LHCN-M2 (cell line): Measurements from ENCODE around the gene WDR20. TPM values are rescaled to one million over a fixed set of nuclear protein-coding genes. Genes with fewer than 3 reads are reported as not detected.
"Not testable (repeated sequence)": the region's sequence is repeated elsewhere in the genome, so short reads cannot be mapped to it uniquely, and the experiment has no call there.

Experiments
- DNase-seq: peaks from one replicate; pipeline ENCODE4 v3.0.0-alpha.2; 2012; ENCODE audit warnings: low read depth
- total RNA-seq: library from RNA; depleted of rRNA; stranded (reverse); fragments of >200 nt; gene quantifications from 2 replicates; pipeline ENCODE4 v1.2.3, GENCODE V29; 2014

Gene WDR20
- total RNA-seq, 1 experiment from 2014 or later, result 21.1 TPM

DNA sequence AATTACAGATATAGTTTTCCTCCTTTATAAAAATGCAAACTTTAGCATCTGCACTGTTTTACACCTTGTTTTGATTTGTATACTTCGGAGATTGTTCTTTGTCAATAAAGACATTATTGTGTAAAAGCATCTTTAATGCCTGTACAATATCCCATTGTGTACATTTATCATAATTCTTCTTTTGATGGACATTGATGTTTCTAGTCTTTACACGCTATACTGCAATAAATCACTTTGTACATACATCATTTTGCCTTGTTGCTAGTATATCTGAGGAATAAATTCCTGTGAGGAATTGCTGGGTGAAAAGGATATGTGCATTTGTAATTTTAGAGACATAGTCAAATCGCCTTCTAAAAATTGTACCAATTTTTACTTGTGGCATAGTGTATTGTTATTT is 30.4 kb downstream of the WDR20 start:
- no peak for DNase-seq

GRCh38 chr14:102171173-102172020 is 31.7 kb downstream of the WDR20 start:
- no peak for DNase-seq

DNA sequence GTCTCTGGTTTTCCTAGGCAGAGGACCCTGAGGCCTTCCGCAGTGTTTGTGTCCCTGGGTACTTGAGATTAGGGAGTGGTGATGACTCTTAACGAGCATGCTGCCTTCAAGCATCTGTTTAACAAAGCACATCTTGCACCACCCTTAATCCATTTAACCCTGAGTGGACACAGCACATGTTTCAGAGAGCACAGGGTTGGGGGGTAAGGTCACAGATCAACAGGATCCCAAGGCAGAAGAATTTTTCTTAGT is 32.2 kb downstream of the WDR20 start:
- not testable (repeated sequence) for DNase-seq

DNA sequence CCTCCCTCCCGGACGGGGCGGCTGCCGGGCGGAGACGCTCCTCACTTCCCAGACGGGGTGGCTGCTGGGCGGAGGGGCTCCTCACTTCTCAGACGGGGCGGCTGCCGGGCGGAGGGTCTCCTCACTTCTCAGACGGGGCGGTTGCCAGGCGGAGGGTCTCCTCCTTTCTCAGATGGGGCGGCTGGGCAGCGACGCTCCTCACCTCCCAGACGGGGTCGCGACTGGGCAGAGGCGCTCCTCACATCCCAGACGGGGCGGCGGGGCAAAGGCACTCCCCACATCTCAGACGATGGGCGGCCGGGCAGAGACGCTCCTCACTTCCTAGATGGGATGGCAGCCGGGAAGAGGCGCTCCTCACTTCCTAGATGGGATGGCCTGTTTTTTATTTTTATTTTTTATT is 33.0 kb downstream of the WDR20 start:
- DNase-seq, result not testable (repeated sequence)

GRCh38 chr14:102177161-102177560 is 37.5 kb downstream of the WDR20 start:
- DNase-seq, result no peak

- no peak for DNase-seq
Observed at GRCh38 chr14:102178806-102179205, 39.1 kb downstream of the WDR20 start.

- DNase-seq, result peak; percentile 51
Observed at GRCh38 chr14:102180248-102180998, 40.7 kb downstream of the WDR20 start.

DNA sequence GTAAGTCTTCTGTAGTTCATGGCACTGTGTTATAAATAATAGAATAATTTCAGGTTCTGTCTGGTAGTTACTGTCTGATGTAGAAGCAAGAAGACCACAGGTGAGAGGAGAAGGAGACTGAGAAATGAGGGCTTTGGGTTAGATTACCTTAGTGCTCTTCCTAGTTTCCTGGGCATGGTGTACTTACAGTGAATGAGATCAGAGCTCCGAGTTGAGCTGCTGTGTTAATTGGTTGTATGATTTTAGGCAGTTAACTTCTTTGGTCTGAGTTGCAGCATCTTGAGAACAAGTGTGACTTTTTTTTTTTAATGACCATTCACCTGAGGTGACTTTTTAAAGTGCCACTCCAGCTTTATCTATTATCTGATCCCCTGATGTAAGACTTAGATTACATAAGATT is 41.5 kb downstream of the WDR20 start:
- no peak for DNase-seq

GRCh38 chr14:102182190-102182589 is 42.5 kb downstream of the WDR20 start:
- peak; percentile 93 for DNase-seq

DNA sequence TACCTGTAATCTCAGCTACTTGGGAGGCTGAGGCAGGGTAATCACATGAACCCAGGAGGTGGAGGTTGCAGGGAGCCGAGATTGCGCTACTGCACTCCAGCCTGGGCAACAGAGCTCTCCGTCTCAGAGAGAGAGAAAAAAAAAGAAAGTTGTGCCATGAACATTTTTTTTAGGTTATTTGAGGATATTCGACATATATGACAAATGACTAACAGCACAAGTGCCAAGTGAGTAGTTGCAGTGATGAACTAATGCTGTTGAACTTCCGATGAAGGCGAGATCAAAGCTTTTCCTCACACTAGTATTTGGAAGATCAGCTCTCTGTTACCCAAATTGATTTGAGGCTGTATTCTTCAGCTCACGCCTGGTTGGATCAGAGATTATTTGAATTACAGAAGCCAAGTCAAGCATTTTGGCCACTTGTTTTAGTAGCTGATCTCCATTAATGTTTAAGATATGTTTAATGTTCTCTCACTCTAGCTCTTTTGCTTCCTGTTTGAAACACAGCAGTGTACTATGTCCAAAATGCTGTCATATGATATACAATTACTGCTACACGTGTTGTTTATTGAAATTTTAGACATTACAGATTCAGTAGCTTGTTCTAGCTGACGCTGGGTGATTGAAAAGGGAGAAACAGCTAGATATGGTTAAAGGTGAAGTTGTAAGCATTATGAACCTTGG is 43.4 kb downstream of the WDR20 start:
- no peak for DNase-seq

- DNase-seq, result no peak
Observed at GRCh38 chr14:102183886-102184285, 44.2 kb downstream of the WDR20 start.

DNA sequence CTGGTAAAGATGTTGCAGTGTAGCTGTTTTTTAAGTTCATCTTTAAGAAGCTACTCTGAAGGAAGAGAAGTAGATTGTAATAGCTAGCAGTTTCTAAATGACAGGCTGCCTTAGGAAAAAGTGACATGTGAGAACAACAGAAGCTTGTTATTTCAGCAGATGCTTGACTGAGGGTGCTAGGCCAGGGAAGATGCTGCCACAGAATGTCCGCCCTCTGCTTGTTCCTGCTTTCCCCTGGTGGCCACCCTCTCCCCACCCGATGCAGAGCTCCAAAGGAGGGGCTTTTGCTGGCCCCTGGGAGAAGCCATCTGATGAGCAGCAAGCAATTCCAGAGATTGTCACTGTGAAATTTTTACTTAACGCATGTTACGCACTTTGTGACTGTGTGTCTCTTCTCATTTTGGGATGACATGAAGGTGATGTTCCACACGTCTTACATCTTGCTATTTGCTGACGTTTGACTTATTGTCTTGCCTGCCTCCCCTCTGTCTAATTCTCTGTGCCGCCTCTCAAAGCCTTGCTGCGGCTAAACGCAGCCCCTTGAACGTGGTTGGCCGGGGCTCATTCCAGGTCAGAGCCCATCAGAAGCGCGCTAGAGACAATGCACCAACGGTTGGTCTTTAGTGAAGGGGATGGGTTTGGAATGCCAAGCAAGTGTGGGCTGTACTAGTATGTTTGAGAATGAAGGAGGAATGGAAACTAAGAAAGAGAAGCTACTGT is 44.8 kb downstream of the WDR20 start:
- no peak for DNase-seq

DNA sequence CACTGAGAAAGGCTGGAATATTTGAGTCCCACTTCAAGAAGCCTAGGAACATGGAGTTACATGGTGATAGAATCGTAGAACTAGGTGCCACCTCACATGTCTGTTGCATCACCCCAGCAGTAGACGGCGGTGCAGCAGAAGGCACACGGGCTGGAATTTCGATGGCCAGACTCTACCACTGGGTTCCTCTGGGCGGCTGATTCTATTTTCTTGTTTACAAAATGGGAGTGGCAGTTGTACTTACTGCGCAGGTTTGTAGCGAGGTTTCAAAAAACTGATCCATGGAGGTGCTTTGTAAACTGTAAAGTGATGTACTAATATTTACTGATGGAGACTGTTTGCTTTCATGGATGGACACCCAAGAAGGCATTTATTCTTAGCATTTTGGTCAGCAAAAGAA is 45.7 kb downstream of the WDR20 start:
- DNase-seq, result no peak

DNA sequence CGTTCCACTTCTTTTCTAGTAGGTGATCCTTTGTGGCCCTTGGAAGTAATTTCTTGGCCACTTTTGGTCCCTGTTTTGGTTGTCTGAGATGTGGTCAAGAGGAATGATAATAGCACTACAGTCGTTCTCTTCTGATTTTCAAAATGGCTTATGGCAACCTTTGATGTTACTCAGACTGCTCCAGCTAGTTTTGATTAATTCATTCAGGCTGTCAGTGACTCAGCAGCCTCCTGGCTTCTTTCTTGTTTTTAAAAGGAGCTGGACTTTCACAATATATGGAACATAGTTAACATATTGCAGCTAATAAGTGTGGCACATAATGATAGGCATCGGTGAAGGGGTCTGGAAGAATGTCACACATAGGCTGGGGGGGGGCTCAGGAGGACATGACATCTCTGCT is 47.3 kb downstream of the WDR20 start:
- peak; percentile 80 for DNase-seq

GRCh38 chr14:102187568-102188001 is 47.9 kb downstream of the WDR20 start:
- no peak for DNase-seq

DNA sequence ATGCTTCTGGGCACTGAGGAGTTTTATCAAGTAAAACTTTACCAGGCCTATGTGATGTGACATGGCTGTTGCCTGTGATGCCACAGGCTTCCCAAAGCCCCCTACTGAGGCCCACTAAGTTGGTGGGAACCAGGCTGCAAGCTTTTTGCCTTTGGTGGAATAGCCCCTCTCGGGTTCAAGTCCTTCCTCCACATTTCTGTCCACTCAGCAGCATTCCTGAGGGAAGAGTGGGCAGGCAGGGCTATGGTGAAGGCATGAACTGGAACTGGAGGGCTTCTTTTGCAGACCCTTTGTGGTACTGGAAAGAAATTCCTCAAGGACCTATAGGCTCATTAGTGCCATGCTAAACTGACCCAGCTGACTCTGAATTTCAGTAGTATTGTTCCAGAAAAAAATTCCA is 48.5 kb downstream of the WDR20 start:
- DNase-seq, result no peak

DNA sequence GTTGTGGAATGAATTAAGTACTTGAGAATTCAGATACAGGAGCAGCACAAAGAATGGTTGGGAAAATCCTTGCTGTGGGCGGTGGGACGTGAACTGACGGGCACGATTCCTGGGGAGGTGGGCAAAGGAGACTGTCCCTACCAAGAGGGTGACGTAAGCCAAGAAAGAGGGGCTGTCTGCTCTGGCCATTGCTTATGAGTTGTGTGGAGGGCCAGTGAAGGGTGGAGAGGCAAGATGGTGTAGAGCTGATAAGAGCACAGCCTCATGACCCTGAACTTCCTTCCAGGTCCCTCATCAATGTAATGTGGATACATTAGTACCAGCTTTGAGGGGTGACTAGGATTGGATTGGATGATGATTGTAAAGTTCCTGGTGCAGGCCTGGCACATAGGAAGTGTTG is 50.2 kb downstream of the WDR20 start:
- DNase-seq, result no peak

- DNase-seq, result no peak
Observed at GRCh38 chr14:102192840-102193502, 53.3 kb downstream of the WDR20 start.

DNA sequence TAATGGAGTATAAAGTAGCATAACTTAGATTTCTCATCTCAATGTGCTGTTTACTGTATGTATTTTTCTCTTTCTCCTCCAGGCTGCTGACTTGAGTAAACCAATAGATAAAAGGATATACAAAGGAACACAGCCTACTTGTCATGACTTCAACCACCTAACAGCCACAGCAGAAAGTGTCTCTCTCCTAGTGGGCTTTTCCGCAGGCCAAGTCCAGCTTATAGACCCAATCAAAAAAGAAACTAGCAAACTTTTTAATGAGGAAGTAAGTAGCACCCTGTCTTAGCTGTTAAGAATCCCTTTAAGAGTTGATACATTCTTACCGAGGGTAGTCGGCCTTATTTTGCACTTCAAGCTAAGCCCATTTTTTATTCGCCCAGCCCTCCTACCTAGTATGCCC is 55.2 kb downstream of the WDR20 start:
- no peak for DNase-seq

- DNase-seq, result no peak
Observed at GRCh38 chr14:102195446-102195845, 55.7 kb downstream of the WDR20 start.
